NB4 (cell line): ENCODE data around the gene ZNF57.

Source experiments
- MYC ChIP-seq: IDR thresholded peaks from 2 replicates; pipeline ENCODE4 v1.6.1; 2011; ENCODE audit warnings: low read depth, low read length
- POLR2A ChIP-seq: IDR thresholded peaks from 2 replicates; pipeline ENCODE4 v1.6.1; 2011; ENCODE audit warnings: mild to moderate bottlenecking; ENCODE audit not compliant: insufficient read length; ENCODE audit errors: extremely low read depth
- TF ChIP-seq, protein P1 (sequence below): IDR thresholded peaks from one replicate; pipeline ENCODE4 v1.5.1; 2012; ENCODE audit warnings: low read depth, low read length
- TF ChIP-seq, protein P2 (sequence below): IDR thresholded peaks from 2 replicates; pipeline ENCODE4 v1.6.1; 2011; ENCODE audit warnings: low read depth, low read length

DNA sequence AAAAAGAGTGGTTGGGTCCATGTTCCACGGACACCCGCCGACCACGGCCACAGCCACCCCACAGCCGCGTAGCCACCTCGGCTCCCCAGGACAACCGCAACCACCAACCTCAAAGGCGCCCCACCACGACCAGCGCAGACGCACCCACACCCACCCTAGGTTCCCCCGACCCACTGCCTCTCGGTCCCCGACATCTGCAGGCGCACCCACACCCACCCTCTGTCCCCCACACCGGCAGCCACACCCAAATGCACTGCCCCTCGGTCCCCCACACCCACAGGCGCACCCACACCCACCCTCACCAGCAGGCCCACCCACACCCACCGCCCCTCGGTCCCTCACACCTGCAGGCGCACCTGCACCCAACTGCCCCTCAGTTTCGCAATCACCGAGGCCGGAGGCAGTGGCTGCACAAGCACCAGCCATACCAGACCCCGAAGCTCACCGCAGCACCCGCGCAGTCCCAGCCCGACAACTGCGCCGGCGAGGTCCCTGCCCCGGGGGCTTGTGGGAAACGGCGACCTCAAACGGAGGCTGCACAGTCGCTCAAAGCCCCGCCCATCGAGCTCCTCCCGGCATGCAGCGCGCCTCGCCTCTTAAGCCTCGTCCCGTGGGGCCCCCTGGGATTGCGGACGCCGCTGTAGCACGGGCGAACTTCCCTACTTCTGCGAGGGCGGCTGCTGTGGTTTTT, 25.8 kb downstream of the ZNF57 start:
- no peak for TF ChIP-seq POLR2A
- TF ChIP-seq, protein P1, sequence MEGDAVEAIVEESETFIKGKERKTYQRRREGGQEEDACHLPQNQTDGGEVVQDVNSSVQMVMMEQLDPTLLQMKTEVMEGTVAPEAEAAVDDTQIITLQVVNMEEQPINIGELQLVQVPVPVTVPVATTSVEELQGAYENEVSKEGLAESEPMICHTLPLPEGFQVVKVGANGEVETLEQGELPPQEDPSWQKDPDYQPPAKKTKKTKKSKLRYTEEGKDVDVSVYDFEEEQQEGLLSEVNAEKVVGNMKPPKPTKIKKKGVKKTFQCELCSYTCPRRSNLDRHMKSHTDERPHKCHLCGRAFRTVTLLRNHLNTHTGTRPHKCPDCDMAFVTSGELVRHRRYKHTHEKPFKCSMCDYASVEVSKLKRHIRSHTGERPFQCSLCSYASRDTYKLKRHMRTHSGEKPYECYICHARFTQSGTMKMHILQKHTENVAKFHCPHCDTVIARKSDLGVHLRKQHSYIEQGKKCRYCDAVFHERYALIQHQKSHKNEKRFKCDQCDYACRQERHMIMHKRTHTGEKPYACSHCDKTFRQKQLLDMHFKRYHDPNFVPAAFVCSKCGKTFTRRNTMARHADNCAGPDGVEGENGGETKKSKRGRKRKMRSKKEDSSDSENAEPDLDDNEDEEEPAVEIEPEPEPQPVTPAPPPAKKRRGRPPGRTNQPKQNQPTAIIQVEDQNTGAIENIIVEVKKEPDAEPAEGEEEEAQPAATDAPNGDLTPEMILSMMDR: no peak
- TF ChIP-seq, protein P2, sequence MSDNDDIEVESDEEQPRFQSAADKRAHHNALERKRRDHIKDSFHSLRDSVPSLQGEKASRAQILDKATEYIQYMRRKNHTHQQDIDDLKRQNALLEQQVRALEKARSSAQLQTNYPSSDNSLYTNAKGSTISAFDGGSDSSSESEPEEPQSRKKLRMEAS: no peak
- no peak for TF ChIP-seq MYC
